CD4-positive, alpha-beta T cell treated with Interferon gamma for 1 hour (primary cell): ENCODE results near the gene BMP2K.
A peak's percentile ranks its signal among the peaks of the same experiment; 100 is the strongest.

Source experiments
- DNase-seq: peaks from one replicate; pipeline ENCODE4 v3.0.0-alpha.2; 2020

BMP2K gene

DNA sequence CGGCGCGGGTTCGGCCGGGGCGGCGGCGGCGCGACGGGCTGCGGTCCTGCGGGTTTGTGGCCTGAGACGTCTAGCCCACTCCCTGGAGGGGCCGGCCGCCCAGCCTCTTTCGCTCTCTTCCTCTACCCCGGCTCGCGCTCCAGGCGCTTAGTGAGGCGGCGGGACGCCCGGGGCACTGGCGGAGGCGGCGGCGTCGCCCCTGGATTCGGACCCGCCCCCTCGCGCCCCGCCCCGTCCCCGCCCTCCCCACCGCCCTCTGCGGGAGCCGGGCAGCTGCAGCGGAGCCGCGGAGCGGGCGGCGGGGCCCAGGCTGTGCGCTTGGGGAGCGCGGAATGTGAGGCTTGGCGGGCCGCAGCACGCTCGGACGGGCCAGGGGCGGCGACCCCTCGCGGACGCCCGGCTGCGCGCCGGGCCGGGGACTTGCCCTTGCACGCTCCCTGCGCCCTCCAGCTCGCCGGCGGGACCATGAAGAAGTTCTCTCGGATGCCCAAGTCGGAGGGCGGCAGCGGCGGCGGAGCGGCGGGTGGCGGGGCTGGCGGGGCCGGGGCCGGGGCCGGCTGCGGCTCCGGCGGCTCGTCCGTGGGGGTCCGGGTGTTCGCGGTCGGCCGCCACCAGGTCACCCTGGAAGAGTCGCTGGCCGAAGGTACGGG lies at the start of gene BMP2K:
TSS of gene BMP2K (plus strand) at position 272 of the 650 bp plus-strand sequence. CDS start at position 466, 194 bp downstream.
- DNase-seq, result peak; percentile 80

DNA sequence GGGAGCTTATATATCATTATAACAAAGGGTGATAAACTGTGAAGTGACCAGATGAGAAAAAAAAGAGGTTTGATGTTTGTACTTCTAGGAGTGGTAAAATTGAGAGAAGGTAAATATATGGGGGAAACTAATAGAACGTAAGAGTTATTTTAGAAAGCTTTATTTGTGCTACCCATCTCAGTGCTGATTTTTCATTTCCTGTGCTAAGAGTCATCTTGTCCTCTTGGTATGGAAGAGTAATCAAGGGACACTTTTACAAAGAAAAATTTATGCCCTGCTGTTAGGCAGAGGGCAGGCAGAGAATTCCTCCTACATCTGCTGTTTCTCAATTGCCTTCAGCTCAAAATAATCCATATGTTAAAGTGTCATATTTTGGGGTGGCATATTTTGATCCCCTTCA lies 49.6 kb upstream of the BMP2K start:
- no peak for DNase-seq

DNA sequence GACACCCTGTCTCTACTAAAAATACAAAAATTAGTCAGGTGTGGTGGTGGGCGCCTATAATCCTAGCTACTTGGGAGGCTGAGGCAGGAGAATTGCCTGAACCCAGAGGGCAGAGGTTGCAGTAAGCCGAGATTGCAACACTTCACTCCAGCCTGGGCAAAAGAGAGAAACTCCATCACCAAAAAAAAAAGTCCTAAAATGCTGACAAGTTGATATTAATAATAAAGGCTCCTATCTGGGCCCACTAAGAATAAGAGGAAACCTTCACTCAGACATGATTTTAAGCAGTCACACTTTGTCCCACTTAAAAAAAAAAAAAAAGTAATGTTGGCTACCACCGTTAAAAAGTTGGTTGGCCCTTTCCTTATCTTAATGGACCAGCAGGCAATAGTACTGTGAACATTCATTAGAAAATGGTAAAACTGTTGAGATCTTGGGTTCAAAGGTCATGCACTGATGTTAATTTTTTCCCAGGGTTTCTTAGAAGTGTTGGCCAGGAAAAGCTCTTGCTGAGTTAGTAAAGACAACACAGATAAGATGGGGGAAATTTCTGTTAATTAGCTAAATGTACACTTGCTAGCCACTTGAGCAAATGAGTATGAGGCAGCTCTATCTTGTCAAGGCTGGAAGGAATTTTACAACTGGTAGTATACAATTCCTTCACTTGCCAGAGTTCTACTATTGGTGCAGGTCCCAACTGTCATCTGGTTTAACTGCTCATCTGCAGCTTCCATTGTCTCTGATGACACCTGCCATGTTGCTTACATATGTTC lies 43.6 kb upstream of the BMP2K start:
- DNase-seq, result no peak

DNA sequence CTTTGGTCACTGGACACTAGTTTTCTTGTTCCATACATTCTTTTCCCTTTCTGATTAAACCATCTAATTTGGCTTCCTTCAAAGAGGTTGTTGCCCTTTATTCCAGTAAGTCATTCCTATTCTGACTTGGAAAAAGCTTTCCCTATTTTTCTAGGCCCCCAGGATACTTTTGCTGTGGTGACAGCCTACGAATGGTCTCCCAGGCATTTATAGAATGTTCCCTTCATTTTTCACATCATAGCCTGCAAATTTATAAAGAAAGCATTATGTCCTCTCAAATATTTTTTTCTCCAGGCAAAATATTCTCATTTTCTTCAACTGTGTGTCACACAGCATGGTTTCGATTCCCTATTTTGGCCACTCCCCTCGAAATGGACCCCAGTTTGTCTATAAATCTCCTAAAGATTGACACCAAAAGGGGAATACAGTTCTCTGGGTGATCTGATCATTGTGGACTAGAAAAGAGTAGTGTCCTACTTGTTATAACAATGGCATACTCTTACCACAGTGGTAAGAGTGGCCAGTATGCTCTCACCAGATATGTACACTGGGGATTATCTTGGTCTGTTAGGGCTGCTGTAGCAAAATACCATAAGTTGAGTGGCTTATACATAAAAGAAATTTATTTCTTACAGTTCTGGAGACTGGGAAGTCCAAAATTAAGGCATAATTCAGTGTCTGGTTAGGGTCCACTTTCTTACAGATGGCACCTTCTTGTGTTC lies 41.5 kb upstream of the BMP2K start:
- DNase-seq, result no peak

DNA sequence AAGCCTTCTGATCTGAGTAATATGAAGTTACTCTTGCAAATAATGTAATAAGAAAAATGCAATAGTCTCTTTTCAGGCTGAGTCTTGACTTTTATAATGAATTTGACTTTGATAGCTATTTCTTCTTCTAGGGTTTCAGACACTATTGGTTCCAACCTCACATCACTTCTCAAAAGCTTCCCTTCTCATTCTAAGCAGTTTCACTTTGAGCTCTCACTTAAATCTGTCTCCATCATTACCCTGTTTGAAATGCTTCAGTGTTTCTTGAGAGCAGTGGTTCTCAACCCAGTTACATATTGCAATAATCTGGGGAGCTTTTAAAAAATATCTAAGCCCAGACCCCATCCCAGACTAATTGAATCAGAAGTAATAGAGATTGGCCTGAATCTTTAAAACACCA lies 40.5 kb upstream of the BMP2K start:
- DNase-seq, result no peak

DNA sequence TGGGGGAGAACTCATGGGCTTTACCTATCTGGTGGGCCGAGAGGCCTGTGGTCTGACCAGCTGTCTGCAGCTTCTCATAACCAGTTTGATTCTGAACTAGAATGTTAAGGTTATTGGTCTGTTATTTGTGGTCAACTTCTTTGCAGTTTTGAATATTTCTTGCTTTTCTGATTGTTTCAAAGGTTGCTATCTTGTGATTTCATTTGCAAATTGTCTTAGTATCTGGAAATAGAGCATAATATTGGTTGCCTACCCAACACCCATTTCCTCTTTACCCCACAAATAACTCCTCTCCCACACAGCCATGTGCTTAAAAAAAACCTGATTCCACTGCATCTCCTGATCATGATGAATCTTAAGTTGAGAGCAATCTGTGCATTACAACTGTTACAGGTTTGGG lies 39.1 kb upstream of the BMP2K start:
- no peak for DNase-seq

DNA sequence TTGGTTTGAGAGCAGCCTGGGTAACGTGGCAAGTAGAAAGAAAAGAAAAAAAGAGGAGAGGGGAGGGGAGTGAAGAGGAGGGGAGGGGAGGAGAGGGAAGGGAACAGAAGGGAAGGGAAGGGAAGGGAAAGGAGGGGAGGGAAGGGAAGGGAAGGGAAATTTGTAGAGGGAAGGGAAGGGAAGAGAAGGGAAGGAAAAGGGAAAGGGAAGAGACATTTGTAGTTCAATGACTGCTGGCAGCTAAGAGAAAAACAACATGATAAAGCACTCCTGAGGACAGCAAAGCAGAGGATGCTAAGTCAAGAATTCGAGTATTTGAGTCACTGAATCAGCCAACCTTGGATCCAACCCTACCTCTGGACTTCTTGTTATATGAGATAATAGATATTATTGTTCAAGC lies 38.2 kb upstream of the BMP2K start:
- no peak for DNase-seq

DNA sequence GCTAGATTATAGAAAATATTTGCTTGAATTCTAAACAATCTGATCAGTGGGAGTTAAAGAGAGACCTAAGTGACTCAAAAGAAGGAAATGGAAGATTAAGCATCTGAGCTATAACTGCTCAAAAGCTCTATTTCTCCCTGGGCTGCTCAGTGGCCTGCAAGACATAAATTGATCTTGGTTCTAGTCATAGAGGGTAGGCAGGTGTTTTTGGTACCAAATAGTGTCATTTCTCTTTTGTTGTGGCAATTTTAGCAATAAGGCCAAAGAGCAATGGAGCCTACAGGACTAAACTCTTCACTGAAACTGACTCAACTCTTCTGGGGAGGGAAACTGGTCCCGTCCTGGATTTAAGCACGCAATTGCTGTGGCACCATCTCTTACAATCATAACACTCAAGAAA lies 33.9 kb upstream of the BMP2K start:
- DNase-seq, result no peak

DNA sequence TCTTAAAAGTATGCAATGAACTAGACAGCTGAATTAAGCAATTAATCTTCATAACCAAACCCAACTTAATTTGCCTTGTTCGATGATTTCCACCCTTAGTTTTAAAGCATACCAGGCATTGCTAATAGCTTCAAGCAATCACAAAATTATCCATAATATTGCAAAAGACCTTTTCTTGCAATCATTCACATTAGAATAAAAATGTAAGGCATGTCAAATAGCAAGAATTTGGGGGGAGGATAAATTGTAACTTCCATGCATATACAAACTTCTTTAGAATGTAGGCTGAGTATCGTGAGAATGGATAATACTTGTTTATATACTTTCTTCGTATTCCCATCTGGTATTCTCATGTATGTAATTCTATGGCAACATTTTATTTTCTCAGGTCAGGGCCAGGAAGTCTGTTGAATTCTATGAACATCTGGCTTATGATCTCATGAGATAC lies 28.7 kb upstream of the BMP2K start:
- no peak for DNase-seq

DNA sequence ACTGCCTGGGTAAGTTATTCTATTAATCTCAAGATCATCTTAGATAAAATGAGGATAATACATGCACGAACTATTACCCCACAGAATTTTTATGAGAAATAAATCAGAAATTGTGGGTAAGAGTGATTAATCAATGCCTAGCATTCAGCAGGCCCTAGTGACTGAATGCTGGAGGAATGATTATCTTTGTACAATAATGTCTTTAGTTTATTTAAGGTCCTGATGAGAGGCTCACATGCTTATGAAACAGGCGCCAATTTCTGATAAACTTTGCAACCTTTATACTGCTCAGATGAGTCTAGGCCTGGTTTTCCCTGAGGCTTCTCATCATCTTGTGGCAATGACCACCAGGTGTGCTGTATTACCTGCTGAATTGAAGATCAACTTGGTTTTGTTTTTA lies 27.8 kb upstream of the BMP2K start:
- no peak for DNase-seq

DNA sequence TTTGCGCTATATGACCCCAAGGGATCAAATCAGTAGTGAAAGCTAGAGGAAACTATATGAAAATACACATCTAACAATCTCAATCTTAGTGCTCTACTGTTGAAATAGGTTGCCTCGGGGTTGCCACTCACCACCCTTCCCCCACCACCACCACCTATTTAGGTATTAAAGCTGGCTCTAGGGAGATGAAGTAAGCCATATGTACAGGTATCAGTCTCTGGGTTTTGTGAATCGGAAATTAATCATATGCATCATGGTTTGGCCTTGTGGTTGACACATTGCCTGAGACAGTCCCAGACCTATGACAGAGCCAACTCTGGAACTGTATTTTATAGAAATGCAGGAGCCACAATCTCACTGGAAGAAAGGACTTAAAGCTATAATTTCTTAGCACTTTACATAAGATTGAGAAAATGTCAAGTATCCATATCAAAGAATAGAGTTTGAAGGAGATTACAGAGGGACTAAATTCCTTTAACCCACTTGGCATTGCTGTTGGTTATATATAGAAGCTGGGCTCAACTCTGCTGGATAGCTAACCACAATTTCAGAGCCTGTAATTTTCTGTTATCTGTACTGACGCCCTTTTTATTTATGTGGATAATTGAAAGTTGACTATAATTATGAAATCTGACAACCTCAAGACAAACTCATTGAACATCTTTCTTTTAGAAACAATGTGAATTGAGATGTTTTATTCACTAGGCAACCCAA lies 26.7 kb upstream of the BMP2K start:
- no peak for DNase-seq

DNA sequence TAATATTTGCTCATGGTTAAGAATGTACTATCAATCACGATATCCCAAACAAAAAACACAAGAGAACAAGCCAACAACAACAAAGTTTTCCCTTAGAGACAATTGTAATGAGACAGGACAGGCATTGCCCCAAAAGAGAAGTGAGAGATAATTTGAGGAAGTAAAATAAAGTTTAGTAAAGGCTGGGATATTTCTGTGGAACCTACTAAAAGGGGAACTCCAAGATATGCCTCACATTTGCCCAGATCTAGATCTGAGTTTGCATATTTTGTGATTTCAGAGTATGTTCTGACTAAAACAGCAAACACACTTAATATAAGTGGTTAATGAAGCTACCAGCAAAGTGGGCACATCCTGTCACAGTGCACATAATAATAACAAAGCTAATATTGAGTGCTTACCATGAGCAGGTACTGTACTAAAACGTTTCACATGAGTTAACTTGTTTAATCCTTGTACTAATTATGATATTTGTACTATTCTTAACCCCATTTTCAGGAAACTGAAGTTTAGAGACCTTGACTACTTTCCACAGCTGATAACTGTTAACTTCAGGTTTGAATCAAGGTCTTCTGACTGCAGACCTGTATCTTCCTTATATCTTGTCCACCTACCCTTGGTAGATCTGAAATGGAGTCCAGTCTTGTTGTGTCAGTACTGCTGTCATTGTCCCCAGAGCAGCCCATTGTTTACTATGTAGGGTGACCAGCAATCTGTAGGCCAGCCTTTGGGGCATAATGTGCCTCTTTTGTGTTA lies 26.0 kb upstream of the BMP2K start:
- DNase-seq, result no peak

DNA sequence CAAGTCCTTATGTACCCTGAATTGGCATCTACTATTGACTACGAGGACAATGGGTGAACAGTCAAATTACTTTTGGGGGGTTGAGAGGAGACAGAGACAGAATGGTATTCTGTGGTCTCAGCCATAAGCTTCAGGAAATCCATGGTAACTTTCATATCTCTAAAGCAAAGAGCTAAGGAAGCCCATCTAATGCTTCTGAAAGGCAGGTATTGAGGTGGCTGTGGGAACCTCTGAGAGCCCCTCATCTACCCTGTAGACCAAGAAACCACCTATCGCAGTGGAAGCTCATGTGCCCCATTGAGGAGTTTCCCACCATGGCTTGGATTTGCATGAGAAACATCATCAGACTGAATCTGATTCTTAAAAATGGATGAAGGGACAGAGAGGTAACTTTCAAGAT lies 23.1 kb upstream of the BMP2K start:
- DNase-seq, result no peak

DNA sequence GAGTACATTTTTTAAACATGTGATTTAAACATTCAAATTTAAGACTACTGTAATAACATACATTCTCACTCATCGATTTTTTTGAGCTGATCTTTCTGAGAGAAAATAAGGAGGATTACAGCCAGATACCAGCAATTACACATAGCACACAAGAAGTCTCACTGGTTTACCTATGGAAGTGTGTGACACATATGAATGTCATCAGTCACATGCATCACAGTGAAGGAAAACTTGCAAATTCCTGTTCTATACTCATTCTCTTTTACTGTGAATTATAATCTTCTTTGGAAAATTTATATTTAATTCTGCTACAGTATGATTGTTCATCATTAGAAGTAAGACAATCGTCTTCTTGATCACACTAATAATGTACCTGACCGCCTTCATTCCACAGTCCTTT lies 21.3 kb upstream of the BMP2K start:
- no peak for DNase-seq

DNA sequence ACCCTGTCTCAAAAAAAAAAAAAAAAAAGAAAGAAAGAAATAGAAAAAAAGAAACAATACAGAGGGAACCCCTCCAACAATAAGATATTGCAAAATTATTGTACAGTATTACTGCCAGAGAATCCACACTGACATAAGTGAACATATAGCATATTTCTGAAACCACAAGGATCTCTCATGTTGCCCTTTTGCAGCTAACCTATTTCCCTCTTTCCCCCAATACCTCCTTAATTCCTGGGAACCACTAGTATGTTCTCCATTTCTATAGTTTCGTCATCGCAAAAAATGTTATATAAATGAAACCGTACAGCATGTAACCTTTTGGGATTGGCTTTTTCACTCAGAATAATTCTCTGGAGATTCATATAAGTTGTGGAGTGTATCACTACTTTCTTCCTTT lies 20.0 kb upstream of the BMP2K start:
- DNase-seq, result no peak

DNA sequence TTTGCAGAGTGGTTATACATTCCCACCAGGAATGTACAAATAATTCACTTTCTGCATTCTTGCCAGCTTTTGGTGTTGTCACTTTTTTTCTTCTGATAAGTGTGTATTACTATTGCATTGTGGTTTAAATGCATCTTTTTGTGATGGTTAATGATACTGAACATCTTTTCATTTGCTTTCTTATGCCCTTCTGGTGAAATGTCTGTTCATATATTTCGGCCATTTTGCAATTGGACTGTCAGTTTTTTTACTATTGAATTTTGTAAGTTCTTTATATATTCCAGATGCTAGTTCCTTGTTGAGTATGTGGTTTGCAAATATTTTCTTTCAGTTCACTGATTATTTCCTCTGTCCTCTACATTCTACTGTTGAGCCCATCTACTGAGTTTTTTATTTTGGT lies 19.4 kb upstream of the BMP2K start:
- DNase-seq, result no peak

DNA sequence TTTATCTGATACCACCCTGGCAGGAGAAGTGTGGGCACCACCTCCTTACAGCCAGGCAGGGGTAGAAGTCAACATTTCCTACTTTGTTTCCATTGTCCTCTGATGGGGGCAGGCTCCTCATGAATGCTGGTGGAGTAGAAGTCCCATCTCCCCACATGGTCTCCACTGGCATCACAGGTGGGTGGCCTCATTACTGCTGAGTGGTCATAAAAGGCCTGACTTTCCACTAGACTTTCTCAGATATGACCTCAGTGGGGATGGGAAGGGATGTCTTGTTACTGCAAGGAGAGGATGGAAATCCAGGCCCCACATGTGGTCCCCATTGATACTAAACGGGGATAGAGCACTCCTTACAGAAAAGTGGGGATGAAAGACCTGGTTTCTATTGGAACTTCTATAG lies 18.6 kb upstream of the BMP2K start:
- DNase-seq, result no peak

DNA sequence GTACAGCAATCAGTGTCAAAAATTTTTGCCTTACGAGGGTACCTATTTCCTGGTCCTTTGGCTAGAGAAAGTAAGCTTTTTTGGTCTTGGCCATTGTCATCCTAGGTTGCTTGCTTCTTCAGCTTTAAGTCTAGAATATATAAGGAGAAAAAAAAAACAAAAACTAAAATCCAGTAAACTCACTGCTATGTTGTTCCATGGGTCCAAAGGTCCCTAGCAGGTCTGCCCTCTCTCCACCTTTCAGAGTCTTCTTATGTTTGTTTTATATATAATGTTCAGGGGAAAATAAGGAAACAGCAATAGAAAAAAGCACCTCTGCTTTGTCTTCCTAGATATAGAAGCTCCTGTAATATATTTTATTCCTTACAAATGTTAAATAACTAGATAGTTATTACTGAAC lies 18.1 kb upstream of the BMP2K start:
- DNase-seq, result no peak

DNA sequence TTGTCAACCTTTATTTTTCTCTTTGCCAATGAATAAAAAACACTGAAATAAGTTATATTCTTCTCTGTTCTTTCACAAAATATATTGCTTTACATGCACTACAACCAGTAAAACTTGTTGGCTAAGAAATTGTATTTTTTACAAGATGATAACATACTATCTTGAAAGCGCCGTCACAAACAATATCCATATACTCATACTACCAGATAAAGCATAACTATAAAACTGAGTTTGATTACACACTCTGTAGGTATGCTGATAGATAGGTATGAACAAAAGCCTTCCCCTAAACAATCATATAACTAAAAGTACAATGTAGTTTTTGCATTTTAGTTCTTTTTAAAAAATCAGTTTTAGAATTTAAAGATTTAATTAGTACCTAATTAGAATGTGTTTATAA lies 13.6 kb upstream of the BMP2K start:
- DNase-seq, result no peak

DNA sequence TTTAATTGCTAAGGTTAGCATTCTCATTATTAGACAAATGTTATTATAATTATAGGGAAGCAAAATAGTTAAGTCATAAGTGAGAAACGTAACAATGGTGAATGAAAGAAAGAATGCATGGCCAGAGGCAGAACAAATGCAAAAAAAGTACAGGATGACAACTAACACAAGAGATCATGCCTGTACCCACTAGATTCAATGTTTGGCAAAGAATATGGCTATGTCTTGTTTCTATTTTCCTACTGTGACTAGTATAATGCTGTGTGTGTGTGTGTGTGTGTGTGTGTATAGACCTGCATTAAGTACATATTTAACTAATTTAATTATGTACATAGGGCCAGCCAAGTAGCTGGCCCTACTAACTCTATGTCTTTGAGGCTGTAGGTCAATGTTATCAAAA lies 12.9 kb upstream of the BMP2K start:
- no peak for DNase-seq

DNA sequence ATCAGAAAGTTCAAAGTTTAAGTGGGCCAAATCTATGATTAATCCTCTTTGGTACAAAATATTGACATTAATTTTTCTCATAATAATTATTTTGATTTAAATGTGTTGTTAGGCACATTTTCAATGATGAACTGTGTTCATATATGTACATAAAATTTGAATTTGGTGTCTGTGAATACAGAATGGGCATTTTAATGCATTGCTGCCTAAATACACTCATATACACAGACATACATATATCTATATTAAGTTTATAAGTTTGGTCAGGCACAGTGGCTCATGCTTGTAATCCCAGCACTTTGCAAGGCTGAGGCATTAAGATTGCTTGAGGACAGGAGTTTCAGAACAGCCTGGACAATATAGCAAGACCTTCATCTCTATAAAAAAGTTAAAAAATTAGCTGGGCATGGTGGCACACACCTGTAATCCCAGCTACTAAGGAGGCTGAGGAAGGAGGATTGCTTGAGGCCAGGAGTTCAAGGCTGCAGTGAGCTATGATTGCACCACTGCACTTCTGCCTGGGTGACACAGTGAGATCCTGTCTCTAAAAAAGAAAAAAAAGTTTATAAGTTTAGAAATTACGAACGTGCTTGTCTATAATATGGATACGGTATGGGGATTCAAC lies 12.3 kb upstream of the BMP2K start:
- no peak for DNase-seq

DNA sequence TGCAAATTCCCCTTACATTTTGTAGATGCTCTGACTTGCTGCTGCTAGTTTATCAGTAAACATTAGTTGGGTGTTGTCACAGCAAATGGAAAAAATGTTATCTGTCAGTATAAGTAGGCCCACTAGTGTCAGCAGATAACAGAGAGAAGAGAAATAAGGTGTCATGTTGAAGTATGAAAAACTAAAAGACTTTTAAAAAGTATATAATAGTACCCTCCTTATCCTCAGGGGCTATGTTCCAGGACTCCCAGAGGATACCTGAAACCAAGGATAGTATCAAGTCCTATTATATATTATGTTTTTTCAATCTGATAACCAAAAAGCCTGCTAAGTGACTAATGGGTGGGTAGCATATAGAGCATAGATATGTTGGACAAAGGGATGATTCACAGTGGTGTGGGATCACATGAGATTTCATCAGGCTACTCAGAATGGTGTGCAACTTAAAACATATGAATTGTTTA lies 11.6 kb upstream of the BMP2K start:
- DNase-seq, result no peak
